Activated T-cell treated with anti-CD3 and anti-CD28 coated beads, Interleukin-2, amount 50 U/mL, for 4 hours (primary cell): Measurements from ENCODE around the gene CEP170B. TPM values are rescaled to one million over a fixed set of nuclear protein-coding genes. Genes with fewer than 3 reads are reported as not detected.

Experiments
- ATAC-seq, 2 donors: fragments of 200-7000 bp; cut with Tn5 transposase; one replicate each; pipeline ENCODE4 v1.10.0; 2021
- DNase-seq: peaks from one replicate; pipeline ENCODE4 v3.0.0-alpha.2; 2020
- H3K27me3 Mint-ChIP-seq: one replicate; pipeline ENCODE4 v1.8.0; 2021; ENCODE audit warnings: low read depth, mixed read lengths
- H3K36me3 Mint-ChIP-seq: one replicate; pipeline ENCODE4 v1.8.0; 2022; ENCODE audit warnings: mixed read lengths; ENCODE audit not compliant: insufficient read depth
- H3K4me1 Mint-ChIP-seq: one replicate; pipeline ENCODE4 v1.8.0; 2021; ENCODE audit warnings: low read depth, mixed read lengths
- H3K4me3 Mint-ChIP-seq: one replicate; pipeline ENCODE4 v1.8.0; 2021; ENCODE audit warnings: mild to moderate bottlenecking, moderate library complexity, mixed read lengths
- H3K9me3 Mint-ChIP-seq: one replicate; pipeline ENCODE4 v1.8.0; 2021; ENCODE audit warnings: mixed read lengths
- total RNA-seq, 3 donors: library from RNA; stranded (reverse); gene quantifications; one replicate each; pipeline ENCODE4 v1.2.1, GENCODE V29; 2021

The CEP170B gene
- total RNA-seq = 10 to 100 TPM in 1 of 3 donors, 1 to 10 TPM in 2; 6.9 to 11.1 (median 7.5) TPM

GRCh38 chr14:104865081-104865630, at the start of gene CEP170B:
CEP170B (plus strand) TSS chr14:104865268; CDS start chr14:104868451, 3,183 bp downstream.
- H3K4me3 Mint-ChIP-seq = peak within 1 kb of the TSS; percentile 72
- H3K27me3 Mint-ChIP-seq = no peaks in the 10 kb centered on the region
- H3K9me3 Mint-ChIP-seq = no peaks in the 10 kb centered on the region
- H3K4me1 Mint-ChIP-seq = peaks cover 8% of the 10 kb centered on the region
- ATAC-seq (peak; percentile 71 to 74), DNase-seq (peak; percentile 30)
- no peaks in the 10 kb centered on the region for H3K36me3 Mint-ChIP-seq

DNA sequence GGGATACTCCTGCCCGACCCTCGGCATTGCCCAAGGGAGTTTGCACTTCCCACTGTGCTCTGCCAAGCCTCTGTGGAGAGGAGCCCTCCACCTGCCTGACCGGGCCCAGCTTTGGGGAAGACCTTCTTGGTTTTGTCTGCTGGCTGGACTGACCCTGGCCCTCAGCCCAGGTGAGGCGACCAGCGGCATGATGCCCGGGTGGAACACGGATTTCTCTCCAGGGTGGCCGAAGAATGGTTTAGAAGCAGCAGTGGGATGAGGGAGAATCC, 48.5 kb upstream of the CEP170B start:
- Mint-ChIP-seq H3K9me3 (no peaks in the 10 kb centered on the region), H3K27me3 (no peaks in the 10 kb centered on the region), H3K4me3 (peak overlapping the region; percentile 92), H3K4me1 (peaks cover 13% of the 10 kb centered on the region), H3K36me3 (peaks cover 4% of the 10 kb centered on the region)
- no peak for DNase-seq
- ATAC-seq = no peak

GRCh38 chr14:104817930-104818713, 46.9 kb upstream of the CEP170B start:
- Mint-ChIP-seq H3K4me3 (no peak overlapping the region), H3K4me1 (peaks cover 13% of the 10 kb centered on the region)
- no peak for ATAC-seq

GRCh38 chr14:104818714-104819161, 46.3 kb upstream of the CEP170B start:
- no peak for DNase-seq
- Mint-ChIP-seq H3K4me1 (peaks cover 12% of the 10 kb centered on the region), H3K4me3 (no peak overlapping the region), H3K27me3 (no peaks in the 10 kb centered on the region), H3K9me3 (no peaks in the 10 kb centered on the region), H3K36me3 (peaks cover 4% of the 10 kb centered on the region)
- no peak for ATAC-seq

More at GRCh38 chr14:104817930-104818713, 46.9 kb upstream of the CEP170B start:
- Mint-ChIP-seq H3K36me3 (peaks cover 4% of the 10 kb centered on the region), H3K27me3 (no peaks in the 10 kb centered on the region), H3K9me3 (no peaks in the 10 kb centered on the region)
- no peak for DNase-seq

DNA sequence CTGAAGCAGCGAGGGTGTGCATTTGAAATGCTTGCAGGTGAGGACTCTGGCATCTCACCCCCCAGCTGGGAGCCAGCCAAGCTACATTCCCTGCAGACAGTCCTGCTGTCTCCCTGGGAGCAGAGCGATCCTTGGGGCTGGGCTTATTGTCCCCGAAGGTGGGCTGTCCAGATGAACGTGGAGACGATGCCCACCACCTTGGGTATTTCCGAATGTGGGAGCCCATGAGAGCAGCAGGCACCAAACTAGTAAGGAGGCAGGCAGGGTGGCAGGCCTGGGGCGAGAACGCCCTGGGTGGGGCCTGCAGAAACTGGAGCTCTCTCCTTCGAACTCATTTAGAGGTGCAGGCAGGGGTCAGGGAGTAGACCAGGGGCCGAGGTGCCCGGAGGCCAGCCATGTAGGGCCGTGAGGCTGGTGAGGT, 45.7 kb upstream of the CEP170B start:
- Mint-ChIP-seq H3K4me1 (peaks cover 7% of the 10 kb centered on the region), H3K9me3 (peaks cover under 1% of the 10 kb centered on the region), H3K4me3 (no peak overlapping the region), H3K36me3 (peaks cover 4% of the 10 kb centered on the region), H3K27me3 (no peaks in the 10 kb centered on the region)
- DNase-seq (no peak), ATAC-seq (no peak)

DNA sequence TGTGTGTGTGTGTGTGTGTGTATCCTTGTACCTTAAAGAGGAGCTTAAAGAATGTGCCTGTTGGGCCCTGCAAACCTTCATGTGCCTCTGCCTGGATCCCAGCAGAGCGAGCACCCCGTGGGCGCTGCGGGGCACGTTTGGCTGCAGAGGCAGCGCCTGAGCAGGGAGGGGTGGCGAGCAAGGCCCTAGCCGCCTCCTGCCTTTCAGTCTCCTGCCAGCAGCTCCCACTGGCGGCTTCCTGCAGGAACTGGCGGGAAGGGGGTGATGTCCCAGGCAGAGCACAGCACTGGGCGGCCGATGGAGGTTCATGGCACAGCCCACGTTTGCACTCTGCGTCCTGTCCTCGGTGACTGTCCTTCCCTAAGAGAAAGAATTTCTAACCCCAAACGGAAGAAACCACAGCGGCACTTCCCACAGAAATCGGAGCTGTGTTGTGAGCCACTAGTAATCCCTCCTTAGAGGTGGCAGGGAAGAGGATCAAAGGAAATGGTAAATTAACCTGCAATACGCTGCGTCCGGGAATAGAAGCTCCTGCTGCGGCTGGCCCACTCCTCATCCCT, 44.3 kb upstream of the CEP170B start:
- ATAC-seq (no peak), DNase-seq (no peak)
- Mint-ChIP-seq H3K4me3 (no peak overlapping the region), H3K4me1 (peaks cover 8% of the 10 kb centered on the region), H3K27me3 (peaks cover 5% of the 10 kb centered on the region), H3K9me3 (peaks cover 6% of the 10 kb centered on the region), H3K36me3 (peaks cover 4% of the 10 kb centered on the region)

DNA sequence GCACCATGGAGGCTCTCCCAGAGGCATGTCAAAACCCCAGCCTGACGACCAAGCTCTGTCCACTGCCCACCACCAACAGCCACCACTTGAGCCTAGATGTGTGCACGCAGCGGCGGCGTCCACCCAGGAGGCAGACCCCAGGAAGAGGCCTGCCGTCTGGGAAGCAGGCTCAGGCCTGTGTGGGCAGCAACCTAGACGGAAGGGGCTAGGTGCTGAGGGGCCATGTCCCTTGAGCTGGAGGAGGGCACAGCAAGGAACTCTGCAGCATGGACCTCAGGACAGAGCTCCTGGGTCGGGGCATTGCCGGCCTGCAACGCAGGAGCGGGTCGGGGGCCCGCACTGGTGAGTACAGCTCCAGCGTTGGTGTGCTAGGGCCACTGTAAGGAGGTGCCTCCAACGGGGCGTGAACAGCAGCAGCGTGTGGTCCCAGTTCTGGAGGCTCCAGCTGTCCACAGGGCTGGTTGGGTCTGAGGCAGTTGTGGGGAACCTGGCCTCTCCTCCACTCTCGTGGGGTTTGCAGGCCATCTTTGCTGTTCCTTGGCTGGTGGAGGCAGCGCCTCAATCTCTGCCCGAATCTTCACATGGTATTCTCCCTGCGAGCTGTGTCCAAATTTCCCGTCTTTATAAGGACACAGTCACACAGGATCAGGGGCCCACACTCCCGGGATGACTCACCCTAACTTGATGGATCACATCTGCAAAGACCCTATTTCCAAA, 43.7 kb upstream of the CEP170B start:
- no peak for ATAC-seq
- Mint-ChIP-seq H3K27me3 (peaks cover 5% of the 10 kb centered on the region), H3K36me3 (peaks cover 4% of the 10 kb centered on the region), H3K4me1 (peaks cover 10% of the 10 kb centered on the region), H3K4me3 (no peak overlapping the region), H3K9me3 (peaks cover 6% of the 10 kb centered on the region)
- DNase-seq = no peak

GRCh38 chr14:104821971-104822608, 43.0 kb upstream of the CEP170B start:
- Mint-ChIP-seq H3K36me3 (peaks cover 4% of the 10 kb centered on the region), H3K9me3 (peaks cover 6% of the 10 kb centered on the region), H3K4me1 (peaks cover 7% of the 10 kb centered on the region), H3K4me3 (no peak overlapping the region), H3K27me3 (peaks cover 6% of the 10 kb centered on the region)
- DNase-seq (no peak), ATAC-seq (no peak)

DNA sequence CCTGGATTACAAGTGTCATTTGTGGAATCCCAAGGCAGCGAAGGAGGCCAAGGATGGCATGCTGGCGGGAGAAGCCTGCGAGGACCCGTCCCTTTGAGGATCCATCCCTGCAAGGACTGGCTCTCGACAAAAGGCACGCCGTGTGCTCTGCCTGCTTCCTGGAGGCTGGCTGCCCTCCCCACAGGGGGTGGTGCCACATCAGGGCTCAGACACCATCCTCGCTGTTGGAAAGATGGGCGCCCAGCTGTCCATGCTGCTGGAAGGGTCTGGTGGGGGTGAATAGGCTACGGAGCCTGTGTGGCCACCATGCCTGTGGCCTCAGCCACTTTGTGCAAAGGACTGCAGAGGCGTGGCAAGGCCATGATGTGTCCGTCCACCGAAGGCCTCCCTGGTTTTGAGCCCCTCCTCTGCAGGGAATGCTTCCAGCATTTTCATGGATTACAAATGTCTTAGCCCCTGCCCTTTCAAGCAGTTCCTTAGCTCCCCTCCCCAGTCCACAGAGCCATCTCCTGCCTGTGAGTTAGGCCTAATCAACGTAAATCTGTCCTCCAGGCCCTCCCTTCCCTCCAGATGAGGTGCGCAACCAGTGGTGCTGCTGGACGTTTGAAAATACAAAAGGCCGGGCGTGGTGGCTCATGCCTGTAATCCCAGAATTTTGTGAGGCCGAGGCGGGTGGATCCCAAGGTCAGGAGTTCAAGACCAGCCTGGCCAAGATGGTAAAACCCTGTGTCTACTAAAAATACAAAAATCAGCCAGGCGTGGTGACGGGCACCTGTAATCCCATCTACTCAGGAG, 42.0 kb upstream of the CEP170B start:
- ATAC-seq (no peak), DNase-seq (no peak)
- Mint-ChIP-seq H3K36me3 (peaks cover 4% of the 10 kb centered on the region), H3K4me1 (peaks cover 14% of the 10 kb centered on the region), H3K4me3 (no peak overlapping the region), H3K9me3 (peaks cover 6% of the 10 kb centered on the region), H3K27me3 (peaks cover 6% of the 10 kb centered on the region)

DNA sequence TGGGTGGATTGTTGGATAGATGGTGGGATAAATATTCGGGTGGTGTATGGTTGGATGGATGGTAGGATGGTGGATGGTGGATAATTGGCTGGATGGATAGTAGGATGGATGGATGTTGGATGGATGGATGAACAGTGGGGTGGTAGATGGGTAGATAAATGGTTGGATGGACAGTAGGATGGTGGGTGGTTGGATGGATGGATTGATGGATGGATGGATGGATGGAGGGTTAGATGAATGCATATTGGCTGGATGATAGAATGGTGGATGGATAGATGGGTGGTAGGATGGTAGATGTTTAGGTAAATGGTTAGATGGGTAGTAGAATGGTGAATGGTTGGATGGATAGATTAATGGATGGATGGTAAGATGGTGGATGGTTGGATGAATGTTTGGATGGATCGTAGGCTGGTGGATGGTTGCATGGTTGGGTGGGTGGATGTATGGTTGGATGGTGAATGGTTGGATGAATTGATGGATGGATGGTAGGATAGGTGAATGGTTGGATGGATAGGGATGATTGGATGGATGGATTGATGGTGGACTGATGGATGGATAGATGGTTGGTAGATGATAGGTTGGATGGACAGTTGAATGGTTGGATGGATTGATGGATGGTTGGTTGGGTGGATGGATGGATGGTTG, 40.6 kb upstream of the CEP170B start:
- peaks cover 6% of the 10 kb centered on the region for H3K9me3 Mint-ChIP-seq
- H3K27me3 Mint-ChIP-seq = peaks cover 6% of the 10 kb centered on the region
- no peaks in the 10 kb centered on the region for H3K36me3 Mint-ChIP-seq
- DNase-seq = no peak
- H3K4me3 Mint-ChIP-seq = peak overlapping the region; percentile 80
- no peak for ATAC-seq
- peaks cover 14% of the 10 kb centered on the region for H3K4me1 Mint-ChIP-seq

GRCh38 chr14:104826189-104826860, 38.7 kb upstream of the CEP170B start:
- H3K27me3 Mint-ChIP-seq = peaks cover 6% of the 10 kb centered on the region
- peaks cover 14% of the 10 kb centered on the region for H3K4me1 Mint-ChIP-seq
- peaks cover 6% of the 10 kb centered on the region for H3K9me3 Mint-ChIP-seq
- ATAC-seq = peak; percentile 94 to 96
- peak overlapping the region; percentile 80 for H3K4me3 Mint-ChIP-seq
- DNase-seq = peak; percentile 97
- no peaks in the 10 kb centered on the region for H3K36me3 Mint-ChIP-seq

GRCh38 chr14:104826861-104827176, 38.2 kb upstream of the CEP170B start:
- DNase-seq (no peak), ATAC-seq (peak in 1 of 2 donors; percentile 1)
- no peaks in the 10 kb centered on the region for H3K36me3 Mint-ChIP-seq
- peaks cover 14% of the 10 kb centered on the region for H3K4me1 Mint-ChIP-seq
- H3K4me3 Mint-ChIP-seq = peak overlapping the region; percentile 77
- peaks cover 6% of the 10 kb centered on the region for H3K27me3 Mint-ChIP-seq
- H3K9me3 Mint-ChIP-seq = peaks cover 6% of the 10 kb centered on the region
